ENCODE measurements around the gene TLR8. TPM values are rescaled to one million over a fixed set of nuclear protein-coding genes. Genes with fewer than 3 reads are reported as not detected.

The TLR8 gene
- total RNA-seq, 4 donors from 2014 or later = 0.63 to 1.8 (median 1.4) TPM

- Histone ChIP-seq H3K4me1 (peaks cover 0 to 19% (median 2%) of the 10 kb centered on the region in 4 donors), H3K27ac (peak overlapping the region; percentile 17 to 97 (median 80)), H3K4me3 (peak overlapping the region in 1 of 4 donors; percentile 12), H3K36me3 (no peaks in the 10 kb centered on the region), H3K9me3 (no peaks in the 10 kb centered on the region), H3K27me3 (peaks cover 0 to 4% of the 10 kb centered on the region in 2 donors)
- TF ChIP-seq CTCF (IDR thresholded peaks at IDR 0.05) (no peak), POLR2A (IDR thresholded peaks at IDR 0.05) (no peak), EP300 (IDR thresholded peaks at IDR 0.05) (peak in 1 of 2 donors; percentile 19)
- no peak for DNase-seq (ENCODE audit: low spot score in 2 of 2)
- 70 to 76% methylated on average over 6 of the region's 6 CpGs for WGBS, 2 donors
Measured at GRCh38 chrX:12972243-12972642, 65.8 kb downstream of the TLR8 start.

Other genes starting within 250 kb of the TLR8 start
- gene PRPS2, start 115.2 kb upstream of the TLR8 start, total RNA-seq = 100 to 1,000 TPM; 141 to 614 (median 393) TPM
- 1 to 10 TPM in 1 of 4 donors, under 1 TPM in 3; 0.30 to 1.2 (median 0.64) TPM for gene TLR7, start 39.5 kb upstream of the TLR8 start, total RNA-seq
- gene TMSB4X, start 68.5 kb downstream of the TLR8 start, total RNA-seq = 1,000 to 10,000 TPM; 3,029 to 4,490 (median 3,421) TPM
- gene FAM9C, start 138.0 kb downstream of the TLR8 start, total RNA-seq = not detected

All from tibial nerve (tissue), 4 donors.